Mesothelial cell of epicardium (in vitro differentiated cells): ENCODE results near the gene CPOX. TPM values are rescaled to one million over a fixed set of nuclear protein-coding genes. Genes with fewer than 3 reads are reported as not detected.
"Not testable (repeated sequence)": the region's sequence is repeated elsewhere in the genome, so short reads cannot be mapped to it uniquely, and the experiment has no call there.

Experiments
- DNase-seq, 2 experiments: peaks; one replicate each; pipeline ENCODE4 v3.0.0; 2021; ENCODE audit warnings: low spot score in 2 of 2; ENCODE audit not compliant: unreplicated experiment in 2 of 2
- H3K27ac Mint-ChIP-seq: 2 replicates; pipeline ENCODE4 v1.8.0; 2021; ENCODE audit warnings: mixed read lengths
- H3K27me3 Mint-ChIP-seq: 2 replicates; pipeline ENCODE4 v1.8.0; 2021; ENCODE audit warnings: low read depth, mixed read lengths
- H3K36me3 Mint-ChIP-seq: 2 replicates; pipeline ENCODE4 v1.8.0; 2021; ENCODE audit warnings: mixed read lengths
- H3K4me1 Mint-ChIP-seq: 2 replicates; pipeline ENCODE4 v1.8.0; 2021; ENCODE audit warnings: mixed read lengths
- H3K4me3 Mint-ChIP-seq: 2 replicates; pipeline ENCODE4 v1.8.0; 2021; ENCODE audit warnings: mild to moderate bottlenecking, moderate library complexity, mixed read lengths
- H3K9me3 Mint-ChIP-seq: 2 replicates; pipeline ENCODE4 v1.8.0; 2021; ENCODE audit warnings: mixed read lengths
- CTCF ChIP-seq: fragments of 200-600 bp; sonication (generic); IDR thresholded peaks from one replicate; pipeline ENCODE4 v1.5.0; 2021; ENCODE audit warnings: antibody characterized with exemption; ENCODE audit not compliant: unreplicated experiment
- total RNA-seq: library from RNA; stranded (reverse); gene quantifications from 3 replicates; pipeline ENCODE4 v1.2.1, GENCODE V29; 2021

Gene CPOX
- total RNA-seq, 1 donor from 2014 or later, result 18.4 TPM

GRCh38 chr3:98565237-98565643, 28.2 kb downstream of the CPOX start:
- H3K36me3 Mint-ChIP-seq, result no peaks in the 10 kb centered on the region
- H3K9me3 Mint-ChIP-seq, result no peaks in the 10 kb centered on the region
- TF ChIP-seq CTCF, result no peak
- peaks cover 1% of the 10 kb centered on the region for H3K27me3 Mint-ChIP-seq
- DNase-seq, result no peak
- H3K4me3 Mint-ChIP-seq, result no peak overlapping the region
- H3K4me1 Mint-ChIP-seq, result no peaks in the 10 kb centered on the region
- no peak overlapping the region for H3K27ac Mint-ChIP-seq

- H3K27me3 Mint-ChIP-seq, result peaks cover 1% of the 10 kb centered on the region
- no peak overlapping the region for H3K27ac Mint-ChIP-seq
Measured at GRCh38 chr3:98564282-98565005, 29.0 kb downstream of the CPOX start.

GRCh38 chr3:98563661-98564281, 29.6 kb downstream of the CPOX start:
- Mint-ChIP-seq H3K36me3 (no peaks in the 10 kb centered on the region), H3K4me3 (no peak overlapping the region), H3K27me3 (peaks cover 6% of the 10 kb centered on the region)

More at GRCh38 chr3:98564282-98565005, 29.0 kb downstream of the CPOX start:
- H3K36me3 Mint-ChIP-seq, result no peaks in the 10 kb centered on the region
- no peaks in the 10 kb centered on the region for H3K4me1 Mint-ChIP-seq
- H3K4me3 Mint-ChIP-seq, result no peak overlapping the region
- DNase-seq, result no peak
- no peak for TF ChIP-seq CTCF
- H3K9me3 Mint-ChIP-seq, result no peaks in the 10 kb centered on the region

GRCh38 chr3:98561727-98562521, 31.5 kb downstream of the CPOX start:
- Mint-ChIP-seq H3K4me3 (no peak overlapping the region), H3K27ac (no peak overlapping the region), H3K4me1 (no peaks in the 10 kb centered on the region), H3K27me3 (peaks cover 17% of the 10 kb centered on the region), H3K9me3 (no peaks in the 10 kb centered on the region), H3K36me3 (no peaks in the 10 kb centered on the region)
- no peak for DNase-seq
- TF ChIP-seq CTCF, result no peak

More at GRCh38 chr3:98563661-98564281, 29.6 kb downstream of the CPOX start:
- Mint-ChIP-seq H3K4me1 (no peaks in the 10 kb centered on the region), H3K9me3 (no peaks in the 10 kb centered on the region), H3K27ac (no peak overlapping the region)
- no peak for DNase-seq
- no peak for TF ChIP-seq CTCF

GRCh38 chr3:98560911-98561310, 32.5 kb downstream of the CPOX start:
- no peak for TF ChIP-seq CTCF
- no peaks in the 10 kb centered on the region for H3K4me1 Mint-ChIP-seq
- H3K4me3 Mint-ChIP-seq, result no peak overlapping the region
- DNase-seq, result no peak
- no peaks in the 10 kb centered on the region for H3K9me3 Mint-ChIP-seq
- H3K27ac Mint-ChIP-seq, result no peak overlapping the region
- H3K36me3 Mint-ChIP-seq, result no peaks in the 10 kb centered on the region
- H3K27me3 Mint-ChIP-seq, result peaks cover 27% of the 10 kb centered on the region

- H3K27me3 Mint-ChIP-seq, result peaks cover 29% of the 10 kb centered on the region
- not testable (repeated sequence) for H3K4me1 Mint-ChIP-seq, H3K27ac Mint-ChIP-seq, H3K36me3 Mint-ChIP-seq, H3K9me3 Mint-ChIP-seq, H3K4me3 Mint-ChIP-seq, DNase-seq
Measured at GRCh38 chr3:98559769-98560168, 33.6 kb downstream of the CPOX start.
